CMK (cell line): ENCODE data around the gene SSU72.
A peak's percentile ranks its signal among the peaks of the same experiment; 100 is the strongest.

ENCODE experiments used
- DNase-seq: peaks from one replicate; pipeline ENCODE4 v3.0.0-alpha.2; 2010; ENCODE audit warnings: low read depth

SSU72 gene

DNA sequence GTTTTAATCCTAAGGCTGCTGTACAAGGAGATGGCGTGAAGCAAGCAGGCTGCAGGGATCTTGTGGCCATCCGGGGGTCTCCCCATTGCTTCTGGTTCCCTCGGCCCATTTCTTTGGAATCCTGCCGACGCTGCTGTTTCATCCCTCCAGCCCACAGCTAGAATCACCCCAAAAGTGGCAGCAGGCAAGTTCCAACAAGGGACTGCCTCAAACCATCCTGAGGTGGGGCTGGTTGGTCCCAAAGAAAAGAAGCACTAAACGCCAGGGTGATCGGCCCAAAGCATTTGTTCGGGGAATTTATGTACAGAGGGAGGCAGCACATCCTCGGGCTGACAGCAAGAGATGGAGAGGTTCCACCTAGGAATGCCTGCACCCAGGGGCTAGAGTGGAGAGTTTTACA is 36.1 kb upstream of the SSU72 start:
- no peak for DNase-seq

DNA sequence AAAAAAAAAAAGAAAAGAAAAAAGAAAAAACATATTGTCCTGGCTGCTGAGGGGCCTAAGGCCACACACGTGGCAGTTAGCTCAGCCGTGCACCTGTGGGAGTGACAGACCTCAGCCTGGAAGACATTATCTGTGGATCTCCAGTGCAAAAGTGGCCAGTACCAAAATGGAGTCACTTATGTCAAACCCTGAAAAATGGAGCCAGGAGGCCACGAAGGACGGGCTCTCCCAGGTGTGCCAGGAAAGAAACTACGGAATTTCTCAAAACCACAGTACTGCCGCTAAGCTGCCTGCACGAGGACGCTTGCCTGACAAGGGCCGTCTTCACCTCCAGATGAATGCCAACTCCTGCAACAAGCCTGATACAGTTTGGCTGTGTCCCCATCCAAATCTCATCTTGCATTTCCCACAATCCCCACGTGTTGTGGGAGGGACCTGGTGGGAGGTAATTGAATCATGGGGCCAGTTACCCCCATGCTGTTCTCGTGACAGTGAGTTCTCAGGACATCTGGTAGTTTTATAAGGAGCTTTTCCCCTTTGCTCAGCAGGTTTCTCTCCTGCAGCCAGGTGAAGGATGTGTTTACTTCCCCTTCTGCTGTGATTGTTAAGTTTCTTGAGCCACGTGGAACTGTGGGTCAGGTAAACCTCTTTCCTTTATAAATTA is 35.3 kb upstream of the SSU72 start:
- no peak for DNase-seq

DNA sequence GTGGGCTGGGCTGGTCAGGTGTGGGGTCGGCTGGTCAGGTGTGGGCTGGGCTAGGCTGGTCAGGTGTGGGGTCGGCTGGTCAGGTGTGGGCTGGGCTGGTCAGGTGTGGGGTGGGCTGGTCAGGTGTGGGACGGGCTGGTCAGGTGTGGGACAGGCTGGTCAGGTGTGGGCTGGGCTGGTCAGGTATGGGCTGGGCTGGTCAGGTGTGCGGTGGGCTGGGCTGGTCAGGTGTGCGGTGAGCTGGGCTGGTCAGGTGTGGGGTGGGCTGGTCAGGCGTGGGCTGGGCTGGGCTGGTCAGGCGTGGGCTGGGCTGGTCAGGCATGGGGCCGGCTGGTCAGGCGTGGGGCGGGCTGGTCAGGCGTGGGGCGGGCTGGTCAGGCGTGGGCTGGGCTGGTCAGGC is 31.6 kb upstream of the SSU72 start:
- DNase-seq = no peak

DNA sequence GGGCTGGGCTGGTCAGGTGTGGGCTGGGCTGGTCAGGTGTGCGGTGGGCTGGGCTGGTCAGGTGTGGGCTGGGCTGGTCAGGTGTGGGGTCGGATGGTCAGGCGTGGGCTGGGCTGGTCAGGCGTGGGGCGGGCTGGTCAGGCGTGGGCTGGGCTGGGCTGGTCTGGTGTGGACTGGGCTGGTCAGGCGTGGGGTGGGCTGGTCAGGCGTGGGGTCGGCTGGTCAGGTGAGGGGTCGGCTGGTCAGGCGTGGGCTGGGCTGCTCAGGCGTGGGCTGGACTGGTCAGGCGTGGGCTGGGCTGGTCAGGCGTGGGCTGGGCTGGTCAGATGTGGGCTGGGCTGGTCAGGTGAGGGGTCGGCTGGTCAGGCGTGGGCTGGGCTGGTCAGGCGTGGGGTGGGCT is 31.1 kb upstream of the SSU72 start:
- DNase-seq = no peak

DNA sequence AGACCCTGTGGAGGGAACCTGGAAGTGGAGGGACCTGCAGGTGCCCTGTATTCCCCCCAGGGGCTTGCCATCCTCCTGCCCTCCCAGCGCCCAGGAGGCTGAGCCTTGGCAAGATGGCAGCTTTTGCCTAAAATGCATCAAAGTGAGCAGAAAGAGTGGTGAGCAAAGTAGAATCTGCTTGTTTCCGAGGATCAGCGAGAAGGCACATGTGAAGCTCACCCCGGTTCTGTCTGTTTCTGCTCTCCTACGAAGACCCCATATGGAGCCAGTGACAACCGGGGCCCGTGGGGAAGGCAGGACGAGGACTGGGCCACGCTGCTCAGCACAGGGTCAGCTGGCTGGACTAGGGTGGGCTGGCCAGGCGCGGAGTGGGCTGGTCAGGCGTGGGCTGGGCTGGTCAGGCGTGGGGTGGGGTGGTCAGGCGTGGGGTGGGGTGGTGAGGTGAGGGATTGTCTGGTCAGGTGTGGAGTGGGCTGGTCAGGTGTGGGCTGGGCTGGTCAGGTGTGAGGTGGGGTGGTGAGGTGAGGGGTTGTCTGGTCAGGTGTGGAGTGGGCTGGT is 30.4 kb upstream of the SSU72 start:
- no peak for DNase-seq

DNA sequence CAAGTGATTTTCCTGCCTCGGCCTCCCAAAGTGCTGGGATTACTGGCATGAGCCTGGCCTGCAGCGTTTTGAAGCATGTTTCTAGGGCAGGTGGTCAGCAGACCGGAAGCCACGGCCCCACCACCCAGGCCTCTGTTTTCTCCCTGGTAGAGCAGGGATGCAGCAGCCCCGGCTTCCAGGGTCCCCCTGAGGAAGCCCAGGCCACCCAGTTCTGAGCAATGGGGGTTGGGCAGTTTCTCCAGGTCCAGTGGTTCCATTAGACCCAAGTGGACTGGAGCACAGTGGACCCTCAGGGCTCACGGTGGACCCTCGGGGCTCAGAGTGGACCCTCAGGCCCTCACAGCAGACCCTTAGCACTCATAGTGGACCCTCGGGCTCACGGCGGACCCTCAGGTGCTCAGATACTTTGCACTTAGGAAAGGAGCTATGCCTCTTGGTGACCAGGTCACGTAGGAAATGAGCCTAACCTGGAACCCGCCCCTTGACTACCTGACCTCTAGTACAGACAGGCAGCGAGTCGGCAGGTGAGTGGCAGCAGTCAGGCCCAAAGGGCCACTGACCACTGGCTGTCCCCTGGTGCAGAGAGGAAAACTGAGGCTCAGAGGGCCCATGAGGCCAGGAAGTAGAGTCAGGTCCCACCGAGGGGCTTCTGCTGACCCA is 29.8 kb upstream of the SSU72 start:
- no peak for DNase-seq

DNA sequence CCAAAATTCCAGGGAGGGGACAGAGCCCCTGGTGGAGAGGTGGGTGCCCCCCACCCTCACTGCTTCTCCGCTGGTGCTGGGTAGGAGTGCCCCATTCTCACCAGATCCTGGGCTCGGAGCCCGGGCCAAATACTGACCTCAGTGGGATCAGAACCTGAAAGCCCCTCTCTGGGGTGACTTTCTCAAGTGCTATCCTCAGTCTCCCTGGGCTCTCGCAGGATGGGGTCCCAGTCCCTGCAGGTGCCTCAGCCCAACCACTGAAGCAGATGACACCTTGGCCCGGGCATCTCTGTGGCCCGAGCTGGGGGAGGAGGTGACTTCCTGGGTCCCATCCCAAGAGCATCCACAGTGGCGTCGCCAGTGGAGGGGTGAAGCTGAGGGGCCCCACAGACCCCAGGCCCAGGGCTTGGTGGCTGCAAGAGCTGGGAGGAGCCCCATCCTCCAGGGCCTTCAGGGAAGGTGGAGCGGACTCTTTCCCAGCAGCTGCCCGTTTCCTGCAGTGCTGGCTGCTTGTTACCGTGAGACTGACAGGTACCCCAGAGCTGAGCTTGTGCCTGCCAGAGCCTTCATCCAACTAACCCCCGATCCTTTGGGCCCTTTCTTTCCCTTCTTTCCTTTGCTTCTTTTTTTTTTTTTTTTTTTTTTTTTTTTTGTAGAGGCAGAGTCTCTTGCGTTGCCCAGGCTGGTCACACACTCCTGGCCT is 29.2 kb upstream of the SSU72 start:
- no peak for DNase-seq

DNA sequence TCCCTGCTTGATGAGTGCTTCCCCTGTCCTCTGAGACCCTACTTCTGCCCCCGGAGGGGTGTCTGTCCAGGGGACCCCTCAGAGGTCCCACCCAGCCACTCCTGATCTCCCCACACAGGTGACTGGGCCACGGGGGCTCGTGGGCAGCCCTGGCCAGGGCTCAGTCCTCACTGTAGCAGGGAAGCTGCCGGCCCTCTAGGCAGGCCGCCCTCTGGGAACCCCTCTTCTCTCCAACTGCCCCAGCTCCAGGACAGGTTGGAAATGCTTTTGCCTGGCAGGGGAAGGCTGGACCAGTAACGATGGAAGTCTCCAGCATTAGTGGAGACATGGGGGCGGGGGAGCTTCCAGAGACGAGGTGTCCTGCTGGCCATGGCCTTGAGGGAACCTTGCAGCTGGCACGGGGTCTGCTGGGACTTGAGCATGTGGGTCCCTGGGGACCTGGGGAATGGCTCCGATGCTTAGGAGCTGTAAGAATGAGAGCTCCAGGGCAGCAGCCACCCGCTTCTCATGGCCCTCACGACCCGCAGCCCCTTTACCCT is 28.4 kb upstream of the SSU72 start:
- DNase-seq = no peak

DNA sequence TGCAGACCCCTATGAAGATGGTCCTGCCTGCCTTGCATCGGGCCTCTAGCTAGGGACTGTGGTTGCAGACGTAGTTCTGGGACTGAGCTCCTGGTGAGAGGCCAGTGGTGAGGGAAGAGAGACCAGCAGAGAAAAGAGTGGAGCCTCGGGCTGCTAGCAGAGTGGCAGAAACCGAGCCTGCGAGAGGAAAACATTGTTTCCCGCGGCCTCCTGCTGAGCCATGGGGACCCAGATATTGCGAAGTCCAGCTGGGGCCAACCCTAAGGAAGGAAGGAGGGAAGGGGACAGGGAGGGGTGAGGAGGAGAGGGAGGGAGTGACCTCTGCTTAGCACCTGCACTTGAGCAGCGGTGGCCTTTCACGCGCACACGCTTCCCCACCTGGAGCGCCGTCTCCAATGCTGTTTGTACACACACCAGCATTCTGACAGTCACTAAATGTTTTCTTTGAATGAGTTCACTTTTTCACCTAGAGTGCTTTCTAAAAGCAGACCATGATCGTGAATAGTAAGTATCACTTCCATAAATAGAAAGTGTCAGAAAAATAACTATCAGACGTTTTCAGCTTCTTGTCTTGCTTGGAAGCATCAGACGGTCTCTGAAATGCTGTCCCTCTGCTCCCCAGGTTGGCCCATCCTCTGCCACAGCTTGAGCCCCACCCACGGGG is 27.8 kb upstream of the SSU72 start:
- no peak for DNase-seq

DNA sequence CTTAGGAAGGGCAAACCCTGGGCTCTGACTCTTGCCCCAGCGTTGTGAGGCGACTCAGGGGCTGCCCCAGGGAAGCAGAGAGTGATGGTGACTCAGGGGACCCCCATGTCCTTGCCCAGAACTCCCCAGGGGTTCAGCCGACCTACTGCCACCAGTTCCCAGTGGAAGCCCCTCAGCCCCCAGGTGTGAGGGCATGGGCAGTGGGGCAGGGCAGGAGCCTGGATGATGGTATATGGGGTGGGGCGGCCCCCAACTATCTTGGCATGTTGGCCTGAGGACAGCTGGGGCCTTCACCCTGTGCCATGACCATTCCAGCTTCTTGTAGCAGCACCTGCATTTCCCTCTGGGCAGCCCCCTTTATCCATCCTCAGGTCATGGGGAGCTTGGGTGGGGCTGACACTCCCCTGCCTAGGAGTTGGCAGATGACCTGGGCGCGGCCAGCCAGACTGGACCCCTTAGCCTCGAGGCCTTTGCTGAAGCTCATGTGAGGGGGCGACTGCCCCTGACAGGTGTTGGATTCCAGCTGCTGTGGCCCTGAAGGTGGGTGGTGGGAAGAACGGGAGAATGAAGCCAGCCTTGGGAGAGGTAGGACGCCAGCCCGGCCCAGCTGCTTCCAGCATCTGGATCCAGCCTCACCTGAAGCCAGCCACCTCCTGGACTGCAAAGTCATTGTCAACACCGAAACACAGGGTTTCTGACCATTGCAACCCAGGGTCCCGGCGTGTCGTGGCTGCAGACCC is 27.1 kb upstream of the SSU72 start:
- no peak for DNase-seq

DNA sequence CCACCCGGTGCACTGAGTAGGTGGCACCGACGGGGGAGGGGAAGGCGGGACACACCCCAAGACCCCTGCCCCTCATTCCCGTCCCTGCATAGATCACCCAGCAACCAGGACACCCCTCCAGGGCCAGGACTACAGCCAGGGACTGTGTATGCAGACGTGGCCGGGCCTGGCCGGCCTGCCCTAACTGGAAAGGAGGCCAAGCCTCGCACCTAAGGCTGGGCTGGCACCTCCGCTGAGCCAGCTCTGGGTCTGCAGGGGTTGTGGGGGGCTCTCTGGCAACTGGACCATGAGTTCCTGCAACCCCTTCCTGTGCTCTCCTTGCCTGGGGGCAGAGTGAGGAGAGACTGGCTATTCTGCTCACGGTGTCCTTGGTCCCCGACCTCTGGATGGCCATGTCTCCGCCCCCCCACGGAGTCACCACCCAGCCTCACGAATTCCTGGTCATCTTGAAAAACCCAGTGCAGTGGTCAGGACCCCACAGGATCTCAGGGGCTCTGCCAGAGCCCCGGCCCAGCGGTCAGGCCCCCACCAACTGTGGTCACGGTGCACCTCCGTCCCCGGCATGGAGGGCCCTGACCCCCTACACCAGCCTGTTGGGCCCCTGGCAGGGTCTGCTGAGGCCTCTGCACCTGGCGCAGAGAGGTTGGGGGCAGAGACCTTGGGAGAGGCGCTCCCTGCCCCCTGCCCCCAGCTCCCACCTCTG is 26.3 kb upstream of the SSU72 start:
- DNase-seq = no peak

DNA sequence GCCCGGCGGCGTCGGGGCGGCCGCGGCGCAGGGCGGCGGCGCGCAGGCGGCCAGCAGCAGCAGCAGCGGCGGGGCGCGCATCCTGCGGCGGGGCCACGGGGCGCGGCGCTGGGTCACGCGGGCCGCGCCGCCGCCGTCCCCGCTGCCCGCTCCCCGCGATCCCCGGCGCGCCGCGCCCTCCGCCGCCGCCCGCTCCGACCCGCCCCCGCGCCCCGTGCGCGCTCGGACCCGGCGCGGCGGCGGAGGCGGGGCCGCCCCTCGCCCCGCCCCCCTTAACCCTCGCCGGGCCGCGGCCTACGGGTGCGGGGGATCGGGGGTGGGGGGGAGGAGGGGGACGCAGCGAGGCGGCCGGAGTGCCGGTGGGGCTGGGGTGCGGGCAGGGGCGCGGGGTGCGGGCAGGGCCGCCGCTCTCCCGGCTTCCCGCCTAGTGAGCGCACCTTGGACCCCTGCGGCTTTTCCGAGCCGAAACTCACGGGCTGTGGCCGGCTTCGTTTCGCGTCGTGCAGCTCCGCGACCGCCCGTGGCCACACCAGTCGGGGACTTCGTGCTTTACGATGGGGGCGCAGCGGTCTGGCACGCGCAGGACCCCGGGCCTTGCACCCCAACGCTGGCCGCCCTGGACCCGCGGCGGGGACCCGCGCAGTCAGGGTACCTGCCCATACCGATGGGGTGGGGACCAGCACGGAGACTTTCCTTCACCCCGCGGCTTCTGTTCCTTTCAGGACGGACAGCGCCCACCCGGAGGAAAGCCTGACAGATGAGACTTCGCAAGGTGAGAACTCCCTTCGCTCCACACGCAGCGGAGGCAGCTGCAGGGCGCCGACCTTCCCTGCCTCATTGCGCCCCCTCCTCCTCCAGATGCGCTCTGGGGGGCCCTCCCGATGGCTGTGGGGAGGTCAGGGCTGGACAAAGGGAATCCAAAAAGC is 25.5 kb upstream of the SSU72 start, which contains the start of gene FNDC10:
Gene FNDC10 (minus strand): TSS at position 201 of the 926 bp plus-strand sequence. CDS start 120 bp downstream, at position 81.
- DNase-seq = no peak

DNA sequence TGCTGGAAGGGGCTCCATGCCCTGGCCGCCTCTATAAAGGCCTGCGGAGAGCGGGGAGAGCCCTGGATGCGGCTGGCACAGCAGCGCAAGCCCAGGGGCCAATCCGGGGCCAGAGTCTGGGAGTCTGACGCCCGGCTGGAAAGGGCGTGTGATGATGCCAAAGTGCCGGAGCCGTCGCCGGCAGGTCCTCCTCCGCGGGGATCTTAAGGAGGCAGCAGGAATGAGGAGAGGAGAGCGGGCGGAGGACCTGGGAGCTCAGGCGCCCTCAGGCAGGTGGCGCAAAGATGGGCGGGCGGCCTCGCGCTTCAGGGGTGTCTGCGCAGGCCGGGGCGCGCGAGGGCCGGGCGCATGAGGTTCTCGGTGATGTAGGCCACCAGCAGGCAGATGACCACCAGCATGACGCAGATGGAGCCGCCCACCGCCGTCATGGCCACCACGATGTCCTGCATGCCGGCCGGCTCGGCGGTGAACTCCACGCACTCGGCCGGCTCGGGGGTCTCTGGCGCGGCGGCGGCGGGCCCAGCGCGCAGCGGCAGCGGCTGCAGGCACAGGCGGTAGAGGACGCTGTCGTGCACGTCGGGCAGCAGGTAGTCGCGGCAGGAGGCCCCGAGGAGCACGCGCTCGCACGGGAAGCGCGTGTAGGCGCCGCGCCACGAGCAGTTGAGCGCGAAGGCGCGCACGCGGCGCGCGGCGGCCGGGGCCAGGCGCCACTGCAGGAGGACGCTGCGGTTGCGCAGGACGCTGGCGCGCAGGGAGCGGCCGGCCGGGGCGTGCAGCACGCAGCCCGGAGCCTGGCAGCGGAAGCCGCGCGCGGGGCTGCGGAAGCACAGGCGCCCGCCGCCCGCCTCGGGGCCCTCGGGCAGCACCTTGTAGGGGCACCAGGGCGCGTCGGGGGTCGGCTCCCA is 24.6 kb upstream of the SSU72 start:
- DNase-seq = peak; percentile 56

DNA sequence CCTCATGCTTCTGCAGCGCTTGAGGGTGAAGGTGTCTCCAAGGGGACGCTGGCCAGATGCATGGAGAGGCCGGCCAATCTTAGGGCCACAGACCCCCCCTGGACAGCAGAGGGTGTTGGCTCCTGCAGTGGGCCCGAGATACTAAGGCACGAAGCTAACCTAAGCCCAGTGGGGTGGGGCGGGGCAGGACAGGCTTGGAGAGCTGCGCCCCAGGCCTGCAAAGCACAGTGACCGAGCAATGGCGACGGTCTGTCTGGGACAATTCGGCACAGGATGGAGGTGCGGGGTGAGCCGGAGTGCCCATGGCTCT is 24.0 kb upstream of the SSU72 start:
- no peak for DNase-seq

DNA sequence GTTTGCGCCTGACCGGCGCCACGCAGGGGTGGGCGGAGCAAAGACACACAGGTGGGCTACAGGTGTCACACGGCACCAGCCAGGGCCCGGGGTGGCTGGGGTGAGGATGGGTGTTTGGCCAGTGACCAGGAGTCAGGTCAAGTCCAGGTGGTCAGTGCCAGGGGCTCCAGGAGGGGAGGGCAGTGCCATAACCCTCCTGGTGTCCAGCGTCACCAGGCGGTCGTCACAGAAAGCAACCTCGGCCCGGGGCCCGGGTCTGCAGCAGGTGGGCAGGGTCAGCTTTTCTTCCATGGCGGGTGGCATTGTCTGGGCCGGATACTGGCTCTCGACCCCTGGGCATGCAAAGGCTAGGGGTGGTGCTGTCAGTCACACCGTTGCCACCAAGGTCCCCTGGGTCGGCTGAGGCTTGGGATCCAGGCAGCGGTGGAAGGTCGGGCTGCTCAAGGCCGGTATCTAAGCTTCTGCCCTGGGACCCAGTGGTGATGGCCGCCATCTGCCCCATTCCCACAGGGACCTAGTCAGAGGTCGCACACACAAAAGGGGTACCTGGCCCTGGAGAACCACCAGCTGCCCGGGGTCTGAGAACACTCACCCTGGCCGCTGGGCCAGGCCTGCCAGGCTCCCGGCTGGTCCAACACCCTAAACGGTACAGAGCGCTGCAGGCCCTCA is 23.5 kb upstream of the SSU72 start:
- no peak for DNase-seq

DNA sequence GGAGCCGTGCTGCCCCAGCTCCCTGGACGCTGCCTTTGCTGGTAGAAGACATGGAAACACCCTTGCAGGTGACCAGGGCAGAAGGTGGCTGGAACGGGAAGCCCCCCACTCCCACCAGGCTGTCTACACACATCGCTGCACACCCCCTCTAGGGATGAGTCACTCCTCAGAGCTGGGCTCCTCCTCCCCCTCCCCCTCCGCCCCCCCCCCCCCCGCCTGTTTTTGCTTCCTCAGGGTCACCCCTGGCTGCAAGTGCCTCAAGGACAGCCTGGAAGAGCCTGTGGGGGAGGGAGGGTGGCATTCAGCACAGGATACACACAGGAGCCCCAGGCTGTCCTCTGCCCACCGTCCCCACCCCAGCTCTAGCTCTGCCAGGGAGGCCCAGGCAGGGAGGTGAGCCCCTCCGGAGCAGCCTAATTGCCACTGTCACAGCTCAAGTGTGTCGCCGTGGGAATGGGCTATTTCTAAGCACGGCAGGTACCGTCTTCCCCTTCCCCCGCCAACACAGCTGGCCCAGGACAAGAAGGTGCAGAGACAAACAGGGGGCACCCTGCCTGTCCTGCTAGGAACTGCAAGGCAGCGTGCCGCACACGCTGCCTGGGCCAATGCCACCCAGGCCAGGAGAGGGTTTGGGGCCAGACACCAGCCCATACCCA is 22.7 kb upstream of the SSU72 start:
- no peak for DNase-seq

DNA sequence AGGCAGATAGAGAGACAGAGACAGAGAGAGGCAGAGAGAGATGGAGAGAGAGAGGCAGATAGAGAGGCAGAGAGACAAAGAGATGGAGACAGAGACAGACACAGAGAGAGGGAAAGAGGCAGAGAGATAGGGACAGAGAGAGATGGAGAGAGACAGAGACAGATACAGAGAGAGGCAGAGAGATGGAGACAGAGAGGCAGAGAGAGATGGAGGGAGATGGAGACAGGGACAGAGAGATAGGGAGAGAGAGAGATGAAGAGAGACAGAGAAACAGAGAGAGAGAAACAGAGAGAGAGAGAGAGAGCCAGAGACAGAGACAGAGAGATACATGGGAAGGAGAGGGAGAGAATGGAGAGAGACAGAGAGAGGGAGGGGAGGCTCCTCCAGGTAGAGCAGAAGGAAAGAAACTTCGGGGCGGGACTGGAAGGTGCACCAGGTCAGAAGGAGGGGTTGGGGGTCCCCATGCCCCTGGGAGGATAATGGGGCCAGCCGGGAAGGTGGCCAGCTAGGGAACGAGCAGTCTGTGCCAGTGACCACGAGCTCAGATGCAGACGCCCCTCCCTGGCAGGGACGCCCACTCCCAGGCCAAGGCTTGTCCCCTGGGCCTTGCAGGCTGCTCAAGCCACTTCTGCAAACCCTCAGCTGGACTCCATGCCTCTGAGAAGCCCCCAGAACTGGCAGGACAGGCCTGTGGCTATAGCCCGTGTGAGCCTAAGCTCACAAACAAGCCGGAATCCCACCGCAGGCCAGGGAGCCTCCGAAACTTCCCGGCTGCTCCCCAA is 22.0 kb upstream of the SSU72 start:
- no peak for DNase-seq
